ENCODE measurements around the gene LRMDA. TPM values are rescaled to one million over a fixed set of nuclear protein-coding genes. Genes with fewer than 3 reads are reported as not detected.
A peak's percentile ranks its signal among the peaks of the same experiment; 100 is the strongest.

The LRMDA gene
- total RNA-seq, 4 donors from 2014 or later: 7.3 to 20.1 (median 8.4) TPM

DNA sequence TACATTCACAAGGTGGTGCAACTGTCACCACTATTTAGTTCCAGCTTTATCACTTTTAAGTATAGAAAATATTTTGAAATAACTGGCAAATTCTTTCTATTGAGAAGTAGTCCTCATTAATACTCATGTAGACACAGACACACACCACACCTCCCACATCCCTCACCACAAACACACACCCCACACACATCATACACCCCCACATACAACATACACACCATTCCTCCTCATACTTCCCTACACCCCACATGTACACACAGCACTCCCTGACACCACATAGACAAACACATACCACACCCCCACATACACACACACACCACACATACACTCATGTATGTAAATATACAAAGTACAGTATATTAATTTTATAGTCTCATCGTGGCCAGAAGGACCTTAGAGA lies 178.8 kb downstream of the LRMDA start:
- no peaks in the 10 kb centered on the region for H3K27me3 ChIP-seq
- no peaks in the 10 kb centered on the region for H3K9me3 ChIP-seq
- ATAC-seq: no peak
- no peaks in the 10 kb centered on the region for H3K36me3 ChIP-seq
- TF ChIP-seq POLR2A (IDR thresholded peaks at IDR 0.05): no peak
- no peak overlapping the region for H3K4me3 ChIP-seq
- peaks cover 0 to 55% (median 4%) of the 10 kb centered on the region in 3 donors for H3K4me1 ChIP-seq
- 0% methylated on average over 1 of the region's 1 CpG for WGBS, 2 donors (ENCODE audit: low coverage in 1 of 2)
- no peak overlapping the region for H3K27ac ChIP-seq

DNA sequence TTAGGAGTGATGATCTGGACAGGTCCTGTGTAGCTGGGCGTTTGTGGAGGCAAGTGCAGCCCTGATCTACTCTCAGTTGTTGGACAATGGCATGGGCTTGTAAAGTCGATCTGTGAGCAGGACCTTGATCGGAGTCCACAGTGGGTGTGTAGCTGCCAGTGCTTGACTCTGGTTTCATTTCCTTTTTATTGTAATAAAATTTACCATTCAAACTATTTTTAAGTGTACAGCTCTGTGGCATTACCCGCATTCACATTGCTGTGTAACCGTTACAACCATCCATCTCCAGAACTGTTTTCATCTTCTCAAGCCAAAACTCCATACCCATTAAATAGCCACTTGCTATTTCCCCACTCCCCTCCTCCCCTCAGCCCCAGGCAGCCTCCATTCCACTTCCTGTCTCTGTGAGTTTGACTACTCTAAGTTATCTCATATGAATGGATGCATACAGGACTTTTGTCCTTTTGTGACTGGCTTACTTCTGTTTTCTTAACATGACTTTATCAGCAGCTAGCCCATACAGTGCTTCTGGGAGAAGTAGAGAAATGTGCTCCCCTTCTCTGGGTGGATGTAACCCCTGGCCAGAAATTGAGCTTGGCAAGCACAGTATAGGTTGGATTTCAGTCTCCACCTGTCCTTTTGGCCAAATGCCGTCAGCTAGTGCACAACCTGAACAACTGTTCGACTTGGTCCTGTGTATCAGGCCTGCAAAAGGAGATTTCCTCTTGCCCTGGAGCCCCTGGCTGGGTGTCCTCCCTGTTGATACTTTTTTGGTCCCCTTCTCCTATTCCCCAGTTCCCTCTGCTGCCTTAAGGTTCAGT lies 180.0 kb downstream of the LRMDA start:
- ATAC-seq: no peak
- Histone ChIP-seq H3K36me3 (no peaks in the 10 kb centered on the region), H3K27me3 (no peaks in the 10 kb centered on the region), H3K27ac (peak overlapping the region in 3 of 4 donors; percentile 15 to 53 (median 42)), H3K4me3 (no peak overlapping the region), H3K4me1 (peaks cover 0 to 45% (median 4%) of the 10 kb centered on the region in 3 donors), H3K9me3 (no peaks in the 10 kb centered on the region)
- 90 to 98% methylated on average over 5 to 7 of the region's 7 CpGs for WGBS, 2 donors (ENCODE audit: low coverage in 1 of 2)
- TF ChIP-seq POLR2A (IDR thresholded peaks at IDR 0.05): no peak
- no peak for TF ChIP-seq EP300 (IDR thresholded peaks at IDR 0.05)
- no peak for TF ChIP-seq POLR2AphosphoS5 (IDR thresholded peaks at IDR 0.05)
- TF ChIP-seq, protein P1, sequence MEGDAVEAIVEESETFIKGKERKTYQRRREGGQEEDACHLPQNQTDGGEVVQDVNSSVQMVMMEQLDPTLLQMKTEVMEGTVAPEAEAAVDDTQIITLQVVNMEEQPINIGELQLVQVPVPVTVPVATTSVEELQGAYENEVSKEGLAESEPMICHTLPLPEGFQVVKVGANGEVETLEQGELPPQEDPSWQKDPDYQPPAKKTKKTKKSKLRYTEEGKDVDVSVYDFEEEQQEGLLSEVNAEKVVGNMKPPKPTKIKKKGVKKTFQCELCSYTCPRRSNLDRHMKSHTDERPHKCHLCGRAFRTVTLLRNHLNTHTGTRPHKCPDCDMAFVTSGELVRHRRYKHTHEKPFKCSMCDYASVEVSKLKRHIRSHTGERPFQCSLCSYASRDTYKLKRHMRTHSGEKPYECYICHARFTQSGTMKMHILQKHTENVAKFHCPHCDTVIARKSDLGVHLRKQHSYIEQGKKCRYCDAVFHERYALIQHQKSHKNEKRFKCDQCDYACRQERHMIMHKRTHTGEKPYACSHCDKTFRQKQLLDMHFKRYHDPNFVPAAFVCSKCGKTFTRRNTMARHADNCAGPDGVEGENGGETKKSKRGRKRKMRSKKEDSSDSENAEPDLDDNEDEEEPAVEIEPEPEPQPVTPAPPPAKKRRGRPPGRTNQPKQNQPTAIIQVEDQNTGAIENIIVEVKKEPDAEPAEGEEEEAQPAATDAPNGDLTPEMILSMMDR (IDR thresholded peaks at IDR 0.05): no peak

DNA sequence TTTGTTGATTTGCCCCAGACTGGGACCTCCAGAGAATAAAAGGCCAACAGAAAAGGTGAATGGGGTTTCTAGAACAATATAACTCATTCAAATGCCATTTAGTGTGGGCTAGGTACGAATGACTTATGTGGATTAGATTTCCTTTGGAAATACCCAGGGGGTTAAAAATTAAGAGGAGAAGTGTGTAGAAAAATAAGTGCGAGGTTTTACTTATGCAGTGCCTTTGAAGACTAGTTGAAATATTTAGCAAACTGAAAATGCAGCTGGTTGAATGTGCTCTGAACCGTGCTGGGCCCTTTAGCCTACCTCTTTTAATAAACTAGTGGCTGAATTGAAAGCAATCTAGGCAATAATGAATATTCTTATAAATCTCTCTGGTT lies 180.6 kb downstream of the LRMDA start:
- Histone ChIP-seq H3K36me3 (no peaks in the 10 kb centered on the region), H3K27ac (peak overlapping the region in 3 of 4 donors; percentile 15 to 53 (median 42)), H3K27me3 (no peaks in the 10 kb centered on the region), H3K4me1 (peaks cover 0 to 45% (median 4%) of the 10 kb centered on the region in 3 donors), H3K9me3 (no peaks in the 10 kb centered on the region), H3K4me3 (no peak overlapping the region)
- no peak for ATAC-seq
- TF ChIP-seq EP300 (IDR thresholded peaks at IDR 0.05): no peak
- WGBS, 2 donors (ENCODE audit: low coverage in 1 of 2): 78 to 90% methylated on average over 3 of the region's 3 CpGs

DNA sequence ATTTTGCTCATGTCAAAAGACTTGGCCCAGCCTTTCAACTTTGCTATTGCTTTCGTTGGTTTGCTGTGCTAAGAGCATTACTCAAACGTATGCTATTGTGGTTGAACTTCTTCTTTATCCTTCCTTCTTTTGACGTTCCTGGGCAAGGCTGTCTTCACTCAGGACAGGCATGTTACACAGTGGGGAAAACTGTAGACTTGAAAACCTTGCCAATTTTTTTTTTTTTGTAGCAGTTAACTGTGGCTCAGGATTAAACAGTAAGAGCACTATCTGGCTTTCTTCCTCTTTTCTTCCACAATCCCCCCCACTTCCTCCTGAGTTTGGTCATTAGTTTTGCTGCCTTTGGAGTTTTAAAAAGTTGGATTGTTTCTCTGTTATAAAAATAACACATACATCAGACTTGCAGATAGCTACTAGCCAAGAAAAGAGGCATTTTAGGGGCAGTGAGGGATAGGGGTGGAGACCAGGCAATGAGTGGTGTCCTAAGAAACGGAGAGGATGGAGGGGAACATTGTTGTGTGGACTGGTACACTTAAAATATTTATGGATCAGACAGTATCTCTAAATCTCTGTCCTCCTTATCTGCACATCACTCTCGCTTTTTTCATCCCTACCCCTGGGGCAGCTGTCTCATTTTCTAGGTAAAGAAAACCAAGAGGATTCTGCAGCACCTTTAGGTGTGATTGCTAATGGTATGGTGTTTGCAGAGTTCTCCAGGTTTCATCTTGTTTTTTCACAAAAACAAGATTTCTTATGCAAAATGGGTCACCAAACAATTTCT lies 181.7 kb downstream of the LRMDA start:
- Histone ChIP-seq H3K4me1 (peaks cover 0 to 47% (median 4%) of the 10 kb centered on the region in 3 donors), H3K9me3 (no peaks in the 10 kb centered on the region), H3K27me3 (no peaks in the 10 kb centered on the region), H3K36me3 (no peaks in the 10 kb centered on the region), H3K4me3 (no peak overlapping the region), H3K27ac (peak overlapping the region in 3 of 4 donors; percentile 42 to 60 (median 53))
- peak; percentile 36 for TF ChIP-seq POLR2AphosphoS5 (IDR thresholded peaks at IDR 0.05)
- TF ChIP-seq, protein P1 (IDR thresholded peaks at IDR 0.05): no peak
- peak; percentile 51 for ATAC-seq
- 22 to 23% methylated on average over 5 of the region's 5 CpGs for WGBS, 2 donors (ENCODE audit: low coverage in 1 of 2)

DNA sequence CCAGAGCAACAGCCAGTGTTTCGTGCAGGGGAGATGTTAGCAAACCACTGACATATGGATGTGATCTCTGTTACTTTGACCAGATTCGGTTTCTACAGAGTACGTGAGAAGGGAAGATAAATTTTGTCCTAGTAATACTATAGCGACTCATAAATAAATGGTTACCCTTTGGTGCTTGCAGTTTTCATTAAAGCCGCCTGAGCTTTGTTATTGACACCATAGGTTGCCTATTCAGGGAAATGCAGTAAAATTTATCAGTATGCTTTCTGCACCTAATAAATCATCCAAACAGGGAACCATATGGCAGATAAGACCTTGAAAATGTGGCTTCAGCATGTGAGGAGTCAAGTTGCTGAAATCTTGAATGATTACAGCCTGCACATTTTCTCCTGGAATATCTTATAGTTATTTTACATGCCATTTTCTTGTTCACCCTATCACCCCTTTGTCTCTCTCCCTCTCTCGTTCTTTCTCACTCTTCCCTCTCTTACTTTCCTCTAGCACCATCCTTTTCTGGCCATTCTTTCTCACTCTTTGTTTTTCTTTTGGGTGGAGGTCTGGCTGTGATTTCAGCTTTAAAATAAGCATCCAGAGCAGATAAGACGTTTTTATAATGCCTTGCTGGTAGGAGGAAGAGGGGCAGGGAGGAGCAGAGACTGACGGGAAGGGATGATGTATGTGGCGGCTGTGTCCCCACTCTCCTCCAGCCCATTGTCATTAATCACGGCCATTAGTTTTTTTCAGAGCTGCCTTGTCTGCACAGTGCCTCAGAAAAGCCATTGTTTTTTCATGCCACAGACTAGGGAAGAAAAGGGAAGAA lies 182.5 kb downstream of the LRMDA start:
- Histone ChIP-seq H3K4me3 (no peak overlapping the region), H3K4me1 (peaks cover 0 to 47% (median 4%) of the 10 kb centered on the region in 3 donors), H3K27me3 (no peaks in the 10 kb centered on the region), H3K9me3 (no peaks in the 10 kb centered on the region), H3K27ac (peak overlapping the region in 2 of 4 donors; percentile 42 to 53), H3K36me3 (no peaks in the 10 kb centered on the region)
- TF ChIP-seq EP300 (IDR thresholded peaks at IDR 0.05) (no peak), POLR2A (IDR thresholded peaks at IDR 0.05) (no peak), POLR2AphosphoS5 (IDR thresholded peaks at IDR 0.05) (no peak)
- TF ChIP-seq, protein P1 (IDR thresholded peaks at IDR 0.05): no peak
- 51 to 52% methylated on average over 10 of the region's 10 CpGs for WGBS, 2 donors (ENCODE audit: low coverage in 1 of 2)
- ATAC-seq: no peak
